GM21447 (cell line): ENCODE data around the gene IGFL1.
"Not testable (repeated sequence)": the region's sequence is repeated elsewhere in the genome, so short reads cannot be mapped to it uniquely, and the experiment has no call there.

Source experiments
- ATAC-seq: cut with Tn5 transposase; IDR thresholded peaks from one replicate; pipeline ENCODE4 v1.9.1; 2021; ENCODE audit not compliant: unreplicated experiment

The IGFL1 gene

DNA sequence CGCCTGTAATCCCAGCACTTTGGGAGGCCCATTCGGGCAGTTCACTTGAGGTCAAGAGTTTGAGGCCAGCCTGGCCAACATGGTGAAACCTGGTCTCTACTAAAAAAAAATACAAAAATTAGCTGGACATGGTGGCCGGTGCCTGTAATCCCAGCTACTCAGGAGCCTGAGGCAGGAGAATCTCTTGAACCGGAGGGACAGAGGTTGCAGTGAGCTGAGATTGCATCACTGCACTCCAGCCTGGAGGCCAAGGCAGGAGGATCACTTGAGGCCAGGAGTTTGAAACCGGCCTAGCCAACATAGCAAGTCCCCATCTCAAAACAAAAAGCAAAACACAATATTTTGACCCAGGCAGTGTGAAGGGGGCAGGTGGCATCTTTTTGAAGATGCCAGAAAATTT, 35.3 kb downstream of the IGFL1 start:
- ATAC-seq: not testable (repeated sequence)

DNA sequence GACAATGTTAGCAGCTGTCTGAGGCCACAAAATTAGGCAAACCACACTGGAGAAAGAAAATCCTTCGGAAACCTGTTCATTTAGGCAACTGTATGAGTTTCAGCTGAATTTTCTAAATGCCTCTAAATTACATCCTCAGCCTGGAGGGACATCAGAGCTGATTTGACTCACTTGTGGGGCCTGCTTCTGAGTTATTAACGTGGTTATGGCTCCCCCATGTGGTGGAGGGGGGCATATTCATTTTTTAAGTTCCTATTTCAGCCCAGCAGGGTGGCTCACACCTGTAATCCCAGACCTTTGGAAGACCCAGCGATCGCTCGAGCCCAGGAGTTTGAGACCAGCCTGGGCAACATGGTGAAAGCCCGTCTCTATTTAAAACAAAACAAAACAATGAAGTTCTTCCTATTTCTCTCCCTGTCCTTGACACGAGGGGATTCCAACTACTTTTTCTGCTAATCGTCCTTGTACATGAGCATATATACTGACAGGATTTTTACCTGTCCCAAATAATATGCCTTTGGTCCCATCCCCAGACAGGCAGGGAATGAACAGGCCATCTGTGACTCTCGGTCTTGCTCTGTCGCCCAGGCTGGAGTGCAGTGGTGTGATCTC, 35.8 kb downstream of the IGFL1 start:
- ATAC-seq: peak; percentile 51

DNA sequence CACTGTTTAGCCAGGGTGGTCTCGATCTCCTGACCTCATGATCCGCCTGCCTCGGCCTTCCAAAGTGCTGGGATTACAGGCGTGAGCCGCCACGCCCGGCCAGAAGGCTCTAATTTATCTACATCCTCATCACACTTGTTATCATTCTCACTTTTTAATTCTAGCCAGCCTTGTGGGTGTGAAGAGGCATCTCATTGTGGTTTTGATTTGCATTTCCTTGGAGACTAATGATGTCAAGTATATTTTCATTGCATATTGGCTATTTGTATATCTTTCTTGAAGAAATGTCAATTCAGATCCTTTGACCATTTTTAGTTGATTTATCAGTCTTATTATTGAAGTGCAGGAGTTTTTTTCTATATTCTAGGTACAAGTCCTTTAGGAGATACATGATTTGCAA, 39.6 kb downstream of the IGFL1 start:
- ATAC-seq: no peak

DNA sequence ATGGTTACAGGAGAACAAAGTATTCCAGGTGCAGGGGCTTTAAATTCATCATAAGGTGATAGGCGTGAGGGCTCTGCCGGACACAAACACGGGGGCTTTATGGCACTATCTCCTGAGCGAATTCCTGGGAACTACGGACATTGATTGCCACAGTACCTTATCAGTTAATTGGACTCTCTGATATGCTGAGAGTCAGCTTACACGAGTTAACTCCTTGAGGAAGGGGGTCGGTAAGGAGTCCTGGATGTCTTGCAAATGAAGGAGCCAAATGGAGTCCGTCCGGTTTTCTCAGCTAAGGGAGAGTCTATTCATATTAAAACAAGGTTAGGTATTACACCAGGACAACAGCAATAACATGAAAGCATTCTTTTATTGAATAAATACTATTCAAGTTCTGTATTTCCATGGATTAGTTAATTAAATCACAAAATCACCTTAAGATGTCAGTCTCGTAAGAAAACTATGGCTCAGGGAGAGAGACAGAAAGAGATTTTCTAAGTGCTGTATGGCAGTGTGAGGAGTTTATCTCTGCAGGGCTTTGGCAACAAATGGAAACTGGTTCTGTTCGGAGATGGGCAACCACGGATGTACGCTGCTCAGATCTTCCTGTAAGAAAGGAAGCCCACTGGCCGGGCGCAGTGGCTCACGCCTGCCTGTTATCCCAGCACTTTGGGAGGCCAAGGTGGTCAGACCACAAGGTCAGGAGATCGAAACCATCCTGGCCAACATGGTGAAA, 41.1 kb downstream of the IGFL1 start:
- no peak for ATAC-seq

DNA sequence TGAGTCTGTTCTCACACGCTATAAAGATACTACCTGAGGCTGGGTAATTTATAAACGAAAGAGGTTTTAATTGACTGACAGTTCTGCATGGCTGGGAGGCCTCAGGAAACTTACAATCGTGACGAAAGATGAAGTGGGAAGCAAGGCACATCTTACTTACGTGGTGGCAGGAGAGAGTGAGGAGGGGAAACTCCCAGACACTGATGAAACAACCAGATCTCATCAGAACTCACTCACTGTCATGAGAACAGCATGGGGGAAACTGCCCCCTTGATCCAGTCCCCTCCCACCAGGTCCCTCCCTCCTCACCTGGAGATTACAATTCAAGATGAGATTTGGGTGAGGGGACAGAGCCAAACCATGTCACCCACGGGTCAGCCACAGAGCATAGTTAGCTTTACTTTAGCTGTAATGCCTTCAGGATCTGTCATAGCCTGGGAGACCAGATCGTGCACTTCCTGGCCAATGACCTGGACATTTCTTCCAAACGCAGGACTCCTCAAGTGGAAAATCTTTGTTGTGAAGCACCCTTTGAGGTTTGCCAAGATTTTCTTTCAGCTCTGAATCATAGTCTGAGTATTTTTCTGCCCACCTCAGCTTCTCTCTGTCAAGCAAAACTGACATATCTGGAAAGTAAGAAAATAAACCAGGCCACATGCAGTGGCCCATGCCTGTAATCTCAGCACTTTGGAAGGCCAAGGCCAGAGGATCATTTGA, 42.1 kb downstream of the IGFL1 start:
- no peak for ATAC-seq

DNA sequence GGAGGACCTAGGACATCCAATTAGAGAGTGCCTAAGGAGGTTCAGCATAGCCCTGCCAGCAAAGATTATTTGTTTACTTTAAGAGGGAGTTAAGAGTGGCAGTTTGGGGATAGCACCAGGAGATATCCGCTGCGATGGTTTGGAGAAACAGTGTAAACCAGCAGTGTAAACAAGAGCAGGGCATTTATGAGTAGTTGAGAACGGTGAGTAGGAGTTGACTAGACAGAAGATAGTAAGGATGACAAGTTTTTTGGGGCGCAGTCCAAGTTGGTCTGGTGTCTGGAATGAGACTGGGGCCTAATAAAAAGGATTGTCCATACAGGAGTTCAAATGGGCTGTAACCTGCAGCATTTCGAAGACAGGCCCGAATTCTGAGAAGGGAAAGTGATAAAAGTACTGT, 44.4 kb downstream of the IGFL1 start:
- not testable (repeated sequence) for ATAC-seq

DNA sequence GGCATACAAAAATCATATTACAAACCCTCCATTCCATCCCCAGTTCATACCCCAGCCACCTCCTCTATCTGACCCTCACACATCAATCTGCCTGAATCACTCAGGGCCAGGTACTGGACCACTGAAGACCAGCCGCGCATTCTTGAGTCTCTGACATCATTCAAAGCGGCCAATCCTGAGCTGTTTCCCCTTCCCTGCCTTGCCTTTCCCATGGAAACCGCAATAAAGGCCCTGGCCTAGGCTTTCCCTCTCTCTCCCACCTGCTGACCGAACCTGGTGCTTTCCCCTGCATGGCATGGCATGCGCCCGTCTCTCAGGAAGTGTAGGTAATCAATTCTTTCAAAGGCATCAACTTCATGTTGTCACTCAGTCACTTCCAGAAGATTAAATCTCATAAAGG, 49.6 kb downstream of the IGFL1 start:
- ATAC-seq: no peak
